ENCODE data around the gene MAML1. TPM values are rescaled to one million over a fixed set of nuclear protein-coding genes. Genes with fewer than 3 reads are reported as not detected.

The MAML1 gene
- polyA plus RNA-seq, 1 of the 3 experiments (the other 2 are of a cell fraction): 8.1 TPM

DNA sequence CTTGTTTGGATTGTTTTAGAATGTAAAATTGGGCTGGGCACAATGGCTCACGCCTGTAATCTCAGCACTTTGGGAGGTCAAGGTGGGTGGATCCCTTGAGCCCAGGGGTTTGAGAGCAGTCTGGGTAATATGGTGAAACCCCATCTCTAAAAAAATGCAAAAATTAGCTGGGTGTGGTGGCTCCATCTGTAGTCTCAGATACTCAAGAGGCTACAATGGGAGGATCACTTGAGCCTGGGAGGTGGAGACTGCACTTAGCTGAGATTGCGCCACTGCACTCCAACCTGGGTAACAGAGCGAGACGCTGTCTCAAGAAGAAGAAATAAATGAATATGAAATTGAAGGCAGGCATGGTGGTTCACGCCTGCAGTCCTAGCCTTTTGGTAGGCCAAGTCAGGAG lies 21.3 kb downstream of the MAML1 start:
- Histone ChIP-seq H3K79me2 (ENCODE audit: insufficient read depth) (peaks cover 97% of the 10 kb centered on the region), H3K27ac (ENCODE audit: low read depth in 2 of 2, low read length in 1 of 2) (no peak overlapping the region), H3K4me2 (no peak overlapping the region), H3K27me3 (ENCODE audit: insufficient read depth) (no peaks in the 10 kb centered on the region), H3K36me3 (replicated peaks in 1 of 2; ENCODE audit: control insufficient read depth in 1 of 2, insufficient read depth in 2 of 2, low read length in 1 of 2) (peaks cover 0 to 5% of the 10 kb centered on the region in 2 experiments), H3K9ac (no peak overlapping the region), H3K9me3 (no peaks in the 10 kb centered on the region), H4K20me1 (ENCODE audit: insufficient read depth) (peaks cover 89% of the 10 kb centered on the region), H3F3A (replicated peaks; ENCODE audit: insufficient read depth) (no peaks in the 10 kb centered on the region), H3K4me3 (ENCODE audit: low read depth in 2 of 2, low read length in 1 of 2) (no peak overlapping the region), H2AFZ (ENCODE audit: low read depth) (no peak overlapping the region), H3K4me1 (ENCODE audit: control insufficient read depth in 1 of 2, insufficient read depth in 2 of 2, low read depth in 1 of 2, low read length in 1 of 2) (no peaks in the 10 kb centered on the region; a peak in 1 of 4 replicates), H3K9me2 (no peaks in the 10 kb centered on the region)
- no peak for DNase-seq
- ChIA-PET POLR2A (no interaction called here), CTCF (interaction anchor here (1.1 to 2.9 kb wide), 3 partner anchors 9 to 42 kb away, joined by 3 to 17 read pairs (median 6); no protein-coding TSS in a partner anchor)
- no peak for TF ChIP-seq NRF1 (IDR thresholded peaks at IDR 0.05; ENCODE audit: low read depth, low read length)
- TF ChIP-seq GABPA (IDR thresholded peaks at IDR 0.05; ENCODE audit: low read depth): no peak
- TF ChIP-seq SIN3A (IDR thresholded peaks at IDR 0.05; ENCODE audit: borderline replicate concordance, low read depth, low read length): no peak
- no peak for TF ChIP-seq TCF12 (IDR thresholded peaks at IDR 0.05)
- no peak for TF ChIP-seq RXRA (IDR thresholded peaks at IDR 0.05; ENCODE audit: borderline replicate concordance, low read depth)
- TF ChIP-seq MXI1 (IDR thresholded peaks at IDR 0.05; ENCODE audit: low read depth, low read length): no peak
- TF ChIP-seq RCOR1 (IDR thresholded peaks at IDR 0.05; ENCODE audit: low read length): no peak
- 98% methylated on average over 5 of the region's 5 CpGs for WGBS (ENCODE audit: low lambda C conversion rate)

DNA sequence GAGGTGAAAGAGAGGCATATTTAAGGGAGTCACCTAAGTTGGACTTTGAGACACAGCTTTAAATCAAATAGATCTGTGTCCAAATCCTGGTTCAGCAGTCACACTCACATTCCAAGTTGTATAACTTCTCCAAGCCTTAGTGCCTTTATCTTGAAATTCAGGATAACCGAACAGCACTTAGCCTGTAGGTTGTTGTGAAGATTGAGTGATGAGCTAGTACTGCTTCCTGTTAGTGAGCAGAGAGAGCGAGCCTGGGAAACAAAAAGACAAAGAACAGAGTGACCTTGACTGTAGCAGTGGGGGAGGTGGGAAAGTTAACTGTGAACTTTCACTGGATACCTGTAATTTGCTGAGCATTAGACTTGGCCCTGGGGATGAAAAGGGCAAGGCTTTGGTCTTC lies 22.4 kb downstream of the MAML1 start:
- H3K9me2 ChIP-seq: no peaks in the 10 kb centered on the region
- no peak overlapping the region for H2AFZ ChIP-seq (ENCODE audit: low read depth)
- H3K9me3 ChIP-seq: no peaks in the 10 kb centered on the region
- no peak overlapping the region for H3K27ac ChIP-seq (ENCODE audit: low read depth in 2 of 2, low read length in 1 of 2)
- H3K79me2 ChIP-seq (ENCODE audit: insufficient read depth): peaks cover 97% of the 10 kb centered on the region
- peaks cover 0 to 4% of the 10 kb centered on the region in 2 experiments; a peak in 1 of 4 replicates for H3K4me1 ChIP-seq (ENCODE audit: control insufficient read depth in 1 of 2, insufficient read depth in 2 of 2, low read depth in 1 of 2, low read length in 1 of 2)
- no peak overlapping the region for H3K4me2 ChIP-seq
- H4K20me1 ChIP-seq (ENCODE audit: insufficient read depth): peaks cover 88% of the 10 kb centered on the region
- POLR2A ChIA-PET: no interaction called here
- no peak for DNase-seq
- H3K36me3 ChIP-seq (replicated peaks in 1 of 2; ENCODE audit: control insufficient read depth in 1 of 2, insufficient read depth in 2 of 2, low read length in 1 of 2): peaks cover 0 to 5% of the 10 kb centered on the region in 2 experiments
- no peak overlapping the region for H3K4me3 ChIP-seq (ENCODE audit: low read depth in 2 of 2, low read length in 1 of 2)
- TF ChIP-seq TEAD4 (IDR thresholded peaks at IDR 0.05; ENCODE audit: borderline replicate concordance, insufficient read depth) (no peak), SMC3 (IDR thresholded peaks at IDR 0.05; ENCODE audit: low read depth, low read length) (no peak), RFX5 (IDR thresholded peaks at IDR 0.05; ENCODE audit: low read length) (no peak), CTCF (IDR thresholded peaks at IDR 0.05) (no peak), NFIC (IDR thresholded peaks at IDR 0.05; ENCODE audit: borderline replicate concordance) (no peak), EZH2phosphoT487 (IDR thresholded peaks at IDR 0.05; ENCODE audit: borderline replicate concordance, low read depth) (no peak), RAD21 (IDR thresholded peaks at IDR 0.05; ENCODE audit: low read length) (no peak)
- TF ChIP-seq, protein P1, sequence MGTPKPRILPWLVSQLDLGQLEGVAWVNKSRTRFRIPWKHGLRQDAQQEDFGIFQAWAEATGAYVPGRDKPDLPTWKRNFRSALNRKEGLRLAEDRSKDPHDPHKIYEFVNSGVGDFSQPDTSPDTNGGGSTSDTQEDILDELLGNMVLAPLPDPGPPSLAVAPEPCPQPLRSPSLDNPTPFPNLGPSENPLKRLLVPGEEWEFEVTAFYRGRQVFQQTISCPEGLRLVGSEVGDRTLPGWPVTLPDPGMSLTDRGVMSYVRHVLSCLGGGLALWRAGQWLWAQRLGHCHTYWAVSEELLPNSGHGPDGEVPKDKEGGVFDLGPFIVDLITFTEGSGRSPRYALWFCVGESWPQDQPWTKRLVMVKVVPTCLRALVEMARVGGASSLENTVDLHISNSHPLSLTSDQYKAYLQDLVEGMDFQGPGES (IDR thresholded peaks at IDR 0.05; ENCODE audit: low read depth, low read length): no peak
- TF ChIP-seq, protein P2, sequence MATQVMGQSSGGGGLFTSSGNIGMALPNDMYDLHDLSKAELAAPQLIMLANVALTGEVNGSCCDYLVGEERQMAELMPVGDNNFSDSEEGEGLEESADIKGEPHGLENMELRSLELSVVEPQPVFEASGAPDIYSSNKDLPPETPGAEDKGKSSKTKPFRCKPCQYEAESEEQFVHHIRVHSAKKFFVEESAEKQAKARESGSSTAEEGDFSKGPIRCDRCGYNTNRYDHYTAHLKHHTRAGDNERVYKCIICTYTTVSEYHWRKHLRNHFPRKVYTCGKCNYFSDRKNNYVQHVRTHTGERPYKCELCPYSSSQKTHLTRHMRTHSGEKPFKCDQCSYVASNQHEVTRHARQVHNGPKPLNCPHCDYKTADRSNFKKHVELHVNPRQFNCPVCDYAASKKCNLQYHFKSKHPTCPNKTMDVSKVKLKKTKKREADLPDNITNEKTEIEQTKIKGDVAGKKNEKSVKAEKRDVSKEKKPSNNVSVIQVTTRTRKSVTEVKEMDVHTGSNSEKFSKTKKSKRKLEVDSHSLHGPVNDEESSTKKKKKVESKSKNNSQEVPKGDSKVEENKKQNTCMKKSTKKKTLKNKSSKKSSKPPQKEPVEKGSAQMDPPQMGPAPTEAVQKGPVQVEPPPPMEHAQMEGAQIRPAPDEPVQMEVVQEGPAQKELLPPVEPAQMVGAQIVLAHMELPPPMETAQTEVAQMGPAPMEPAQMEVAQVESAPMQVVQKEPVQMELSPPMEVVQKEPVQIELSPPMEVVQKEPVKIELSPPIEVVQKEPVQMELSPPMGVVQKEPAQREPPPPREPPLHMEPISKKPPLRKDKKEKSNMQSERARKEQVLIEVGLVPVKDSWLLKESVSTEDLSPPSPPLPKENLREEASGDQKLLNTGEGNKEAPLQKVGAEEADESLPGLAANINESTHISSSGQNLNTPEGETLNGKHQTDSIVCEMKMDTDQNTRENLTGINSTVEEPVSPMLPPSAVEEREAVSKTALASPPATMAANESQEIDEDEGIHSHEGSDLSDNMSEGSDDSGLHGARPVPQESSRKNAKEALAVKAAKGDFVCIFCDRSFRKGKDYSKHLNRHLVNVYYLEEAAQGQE (IDR thresholded peaks at IDR 0.05; ENCODE audit: low read depth, low read length): no peak
- CTCF ChIA-PET: interaction anchor here (0.6 to 1.4 kb wide), 6 partner anchors 9 to 1115 kb away, joined by 3 to 7 read pairs (median 3); no protein-coding TSS in a partner anchor
- no peak overlapping the region for H3K9ac ChIP-seq
- WGBS (ENCODE audit: low lambda C conversion rate): 98% methylated on average over 2 of the region's 2 CpGs
- H3F3A ChIP-seq (replicated peaks; ENCODE audit: insufficient read depth): no peaks in the 10 kb centered on the region
- no peaks in the 10 kb centered on the region for H3K27me3 ChIP-seq (ENCODE audit: insufficient read depth)

Measured in SK-N-SH (cell line).